Measurements from ENCODE around the gene TTC12. TPM values are rescaled to one million over a fixed set of nuclear protein-coding genes. Genes with fewer than 3 reads are reported as not detected.

TTC12 gene
- total and polyA plus RNA-seq, 2 donors (not counting 3 experiments of a cell fraction or from before 2014, with no cell fraction given): 2.2 to 2.9 TPM

GRCh38 chr11:113283881-113284280 is 30.5 kb upstream of the TTC12 start:
- TF ChIP-seq MAX (IDR thresholded peaks at IDR 0.05; ENCODE audit: insufficient read depth, insufficient read length): no peak
- no peak for TF ChIP-seq JUN (IDR thresholded peaks at IDR 0.05; ENCODE audit: borderline replicate concordance, insufficient read depth, insufficient read length, low read depth)
- no peak for TF ChIP-seq GATA2 (IDR thresholded peaks at IDR 0.05; ENCODE audit: insufficient read depth, insufficient read length, low read depth, low read length)
- no peak for TF ChIP-seq POLR2AphosphoS5 (IDR thresholded peaks at IDR 0.05; ENCODE audit: insufficient read depth, low read depth, low read length)
- TF ChIP-seq CTCF (IDR thresholded peaks at IDR 0.05; ENCODE audit: extremely low read depth in 1 of 2, insufficient read depth in 1 of 2, low read depth in 1 of 2, low read length in 2 of 2): no peak
- no peak for TF ChIP-seq POLR2A (IDR thresholded peaks at IDR 0.05; ENCODE audit: low read depth, low read length)
- TF ChIP-seq FOS (IDR thresholded peaks at IDR 0.05; ENCODE audit: borderline replicate concordance, insufficient read depth, low read length): no peak
- TF ChIP-seq MYC (IDR thresholded peaks at IDR 0.05; ENCODE audit: low read depth, low read length): no peak
- no peak for TF ChIP-seq EZH2 (IDR thresholded peaks at IDR 0.05; ENCODE audit: borderline replicate concordance, low read depth, low read length, severe bottlenecking)
- DNase-seq (ENCODE audit: low read depth, low spot score): no peak
- no peaks in the 10 kb centered on the region for H3K36me3 ChIP-seq (ENCODE audit: control insufficient read depth in 2 of 2, extremely low read depth in 1 of 2, insufficient read depth in 2 of 2, low read length in 2 of 2)
- ChIA-PET CTCF (no interaction called here), POLR2A (no interaction called here)
- no peaks in the 10 kb centered on the region for H3K9me1 ChIP-seq (replicated peaks; ENCODE audit: control insufficient read depth, extremely low read depth, insufficient read depth, low read length)
- no peaks in the 10 kb centered on the region for H3K79me2 ChIP-seq (ENCODE audit: control insufficient read depth, insufficient read depth, low read length)
- no peak overlapping the region for H2AFZ ChIP-seq (ENCODE audit: low read depth, low read length)
- H3K9me3 ChIP-seq (replicated peaks; ENCODE audit: control insufficient read depth, insufficient read depth, low read length): no peaks in the 10 kb centered on the region
- H4K20me1 ChIP-seq (replicated peaks; ENCODE audit: control insufficient read depth, extremely low read depth, insufficient read depth, low read length): no peaks in the 10 kb centered on the region
- no peak overlapping the region for H3K4me2 ChIP-seq (ENCODE audit: insufficient read depth, low read length)
- no peak for FAIRE-seq
- intact Hi-C loops (cut with micrococcal nuclease): no loop called here
- no TSS peak for BruUV-seq (replicated peaks)
- H3K27ac ChIP-seq (ENCODE audit: insufficient read depth, low read depth, low read length): no peak overlapping the region
- no peaks in the 10 kb centered on the region for H3K27me3 ChIP-seq (ENCODE audit: control insufficient read depth in 2 of 2, insufficient read depth in 2 of 2, low read length in 2 of 2)
- dilution Hi-C loops (cut with MboI; ENCODE audit: extremely low pct_ligation_motif_present, low sequenced_read_pairs): no loop called here
- no peaks in the 10 kb centered on the region for H3K4me1 ChIP-seq (ENCODE audit: control insufficient read depth, extremely low read depth, insufficient read depth, low read length)
- H3K4me3 ChIP-seq (replicated peaks in 1 of 3; ENCODE audit: insufficient read depth in 1 of 3, low read depth in 1 of 3, low read length in 3 of 3): no peak overlapping the region
- H3K9ac ChIP-seq (replicated peaks; ENCODE audit: extremely low read depth, insufficient read depth, low read length): no peak overlapping the region
